Calu3 (cell line): ENCODE data around the gene MEST. TPM values are rescaled to one million over a fixed set of nuclear protein-coding genes. Genes with fewer than 3 reads are reported as not detected.
"Not testable (repeated sequence)": the region's sequence is repeated elsewhere in the genome, so short reads cannot be mapped to it uniquely, and the experiment has no call there.

Source experiments
- BruUV-seq: library from RNA; stranded (reverse); fragments of 400-500 nt; replicated peaks from 2 replicates; lab custom pipeline; 2021; lab: Mats Ljungman, UMichigan
- CTCF ChIA-PET: fragments of 300-600 bp; sonication (Branson Sonifier 250); formaldehyde crosslinking; loops from one replicate; lab custom pipeline; 2022; ENCODE audit warnings: antibody characterized with exemption; lab: Charles Lee
- DNase-seq: peaks from one replicate; pipeline ENCODE4 v3.0.0; 2022
- H3K27ac Mint-ChIP-seq: one replicate; pipeline ENCODE4 v1.8.0; 2022; ENCODE audit warnings: mixed read lengths; ENCODE audit not compliant: unreplicated experiment
- H3K27me3 Mint-ChIP-seq: one replicate; pipeline ENCODE4 v1.8.0; 2022; ENCODE audit warnings: mixed read lengths; ENCODE audit not compliant: unreplicated experiment
- H3K36me3 Mint-ChIP-seq: one replicate; pipeline ENCODE4 v1.8.0; 2022; ENCODE audit warnings: mild to moderate bottlenecking, moderate library complexity, mixed read lengths; ENCODE audit not compliant: insufficient read depth, unreplicated experiment
- H3K4me1 Mint-ChIP-seq: one replicate; pipeline ENCODE4 v1.8.0; 2022; ENCODE audit warnings: mild to moderate bottlenecking, low read depth, mixed read lengths; ENCODE audit not compliant: unreplicated experiment
- H3K4me3 Mint-ChIP-seq: one replicate; pipeline ENCODE4 v1.8.0; 2022; ENCODE audit warnings: mild to moderate bottlenecking, low read depth, moderate library complexity, mixed read lengths; ENCODE audit not compliant: unreplicated experiment
- H3K9me3 Mint-ChIP-seq: one replicate; pipeline ENCODE4 v1.8.0; 2022; ENCODE audit warnings: low read depth, mixed read lengths; ENCODE audit not compliant: unreplicated experiment
- intact Hi-C: fragments of 100-400 bp; cut with micrococcal nuclease; formaldehyde crosslinking; loops from one replicate; pipeline ENCODE4 v1.10.0; 2022; ENCODE audit not compliant: unreplicated experiment
- total RNA-seq: library from RNA; stranded (reverse); gene quantifications from 2 replicates; pipeline ENCODE4 v1.2.3, GENCODE V29; 2022
- TF ChIP-seq, protein P1 (sequence below): fragments of 200-600 bp; IDR thresholded peaks from one replicate; pipeline ENCODE4 v1.8.0; 2022; ENCODE audit warnings: antibody characterized with exemption; ENCODE audit not compliant: unreplicated experiment

MEST gene
- total RNA-seq, 1 experiment from 2014 or later, result 62.6 TPM

DNA sequence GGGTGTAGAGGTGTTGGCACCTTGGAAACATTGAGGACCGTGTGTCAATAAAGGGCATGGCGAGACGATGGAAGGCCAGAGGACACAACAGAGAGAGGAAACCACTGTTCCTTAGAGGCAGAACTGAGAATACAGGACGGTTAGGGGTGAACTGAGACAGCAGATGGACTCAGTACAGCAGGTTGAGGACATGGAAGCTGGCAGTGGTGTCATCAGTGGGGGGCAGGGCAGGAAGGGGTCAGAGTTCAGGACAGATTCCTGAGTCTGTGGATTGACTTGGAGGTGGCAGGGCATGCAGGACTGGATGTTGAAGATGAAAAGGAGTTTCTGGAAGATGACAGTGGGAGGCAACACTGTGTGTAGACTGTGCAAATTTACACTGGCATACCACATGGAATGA, 50.4 kb downstream of the MEST start:
- H3K4me3 Mint-ChIP-seq, H3K36me3 Mint-ChIP-seq, DNase-seq, H3K27me3 Mint-ChIP-seq, CTCF ChIA-PET, H3K27ac Mint-ChIP-seq, H3K9me3 Mint-ChIP-seq, BruUV-seq, intact Hi-C loops, H3K4me1 Mint-ChIP-seq: not testable (repeated sequence)

DNA sequence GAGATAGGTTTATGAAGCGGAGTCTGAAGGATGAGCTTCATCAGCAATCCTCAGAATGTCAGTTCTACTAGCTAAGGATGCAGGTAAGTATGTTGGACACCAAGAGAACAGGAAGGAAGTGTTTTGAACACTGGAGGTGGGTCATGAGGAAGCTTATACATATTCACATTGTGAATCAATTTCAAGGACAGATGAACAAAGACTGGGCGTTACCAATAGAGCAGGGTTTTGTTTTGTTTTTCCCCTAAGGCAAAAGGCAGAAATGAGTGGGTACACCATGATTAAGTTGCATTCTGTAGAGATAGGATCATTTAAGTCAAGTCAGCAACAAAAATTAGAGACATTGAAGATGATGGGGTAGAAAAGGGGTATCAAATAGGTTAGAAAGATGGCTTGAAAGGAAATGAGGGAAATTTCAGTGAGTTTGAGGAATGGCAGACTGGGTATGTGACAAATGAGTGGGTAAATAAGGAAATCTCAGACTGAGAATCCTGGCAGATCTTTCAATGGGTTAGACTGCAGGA, 51.7 kb downstream of the MEST start:
- CTCF ChIA-PET, result interaction anchor here (0.6 kb wide), 1 partner anchor 1320 kb away, joined by 5 read pairs; no protein-coding TSS in a partner anchor
- intact Hi-C loops, result no loop called here
- no peak overlapping the region for H3K27ac Mint-ChIP-seq
- H3K27me3 Mint-ChIP-seq, result no peaks in the 10 kb centered on the region
- H3K9me3 Mint-ChIP-seq, result no peaks in the 10 kb centered on the region
- BruUV-seq, result no TSS peak
- TF ChIP-seq, protein P1, sequence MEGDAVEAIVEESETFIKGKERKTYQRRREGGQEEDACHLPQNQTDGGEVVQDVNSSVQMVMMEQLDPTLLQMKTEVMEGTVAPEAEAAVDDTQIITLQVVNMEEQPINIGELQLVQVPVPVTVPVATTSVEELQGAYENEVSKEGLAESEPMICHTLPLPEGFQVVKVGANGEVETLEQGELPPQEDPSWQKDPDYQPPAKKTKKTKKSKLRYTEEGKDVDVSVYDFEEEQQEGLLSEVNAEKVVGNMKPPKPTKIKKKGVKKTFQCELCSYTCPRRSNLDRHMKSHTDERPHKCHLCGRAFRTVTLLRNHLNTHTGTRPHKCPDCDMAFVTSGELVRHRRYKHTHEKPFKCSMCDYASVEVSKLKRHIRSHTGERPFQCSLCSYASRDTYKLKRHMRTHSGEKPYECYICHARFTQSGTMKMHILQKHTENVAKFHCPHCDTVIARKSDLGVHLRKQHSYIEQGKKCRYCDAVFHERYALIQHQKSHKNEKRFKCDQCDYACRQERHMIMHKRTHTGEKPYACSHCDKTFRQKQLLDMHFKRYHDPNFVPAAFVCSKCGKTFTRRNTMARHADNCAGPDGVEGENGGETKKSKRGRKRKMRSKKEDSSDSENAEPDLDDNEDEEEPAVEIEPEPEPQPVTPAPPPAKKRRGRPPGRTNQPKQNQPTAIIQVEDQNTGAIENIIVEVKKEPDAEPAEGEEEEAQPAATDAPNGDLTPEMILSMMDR, result no peak
- no peaks in the 10 kb centered on the region for H3K36me3 Mint-ChIP-seq
- DNase-seq, result no peak
- H3K4me1 Mint-ChIP-seq, result no peaks in the 10 kb centered on the region
- no peak overlapping the region for H3K4me3 Mint-ChIP-seq

DNA sequence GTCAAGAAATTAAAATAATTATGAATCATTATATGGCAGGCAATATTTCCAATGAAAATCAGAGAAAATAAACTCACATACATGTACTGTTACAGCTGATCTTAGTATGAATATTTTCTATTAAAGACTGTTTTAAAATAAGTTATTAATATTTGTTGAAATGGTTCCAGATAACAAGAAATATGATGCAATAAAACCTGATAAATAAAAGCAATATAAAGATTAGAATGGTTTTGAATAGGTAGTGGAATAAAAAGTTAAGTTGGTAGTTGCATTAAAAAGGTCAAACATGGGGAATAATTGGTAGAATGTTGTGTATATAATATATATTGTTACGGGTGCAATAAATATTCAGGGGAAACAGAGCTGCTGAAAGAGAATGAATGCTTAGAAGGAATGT, 52.5 kb downstream of the MEST start:
- no peaks in the 10 kb centered on the region for H3K27me3 Mint-ChIP-seq
- intact Hi-C loops, result no loop called here
- TF ChIP-seq, protein P1, result no peak
- no TSS peak for BruUV-seq
- no peaks in the 10 kb centered on the region for H3K36me3 Mint-ChIP-seq
- no peak overlapping the region for H3K4me3 Mint-ChIP-seq
- CTCF ChIA-PET, result no interaction called here
- DNase-seq, result no peak
- H3K27ac Mint-ChIP-seq, result no peak overlapping the region
- H3K4me1 Mint-ChIP-seq, result no peaks in the 10 kb centered on the region
- H3K9me3 Mint-ChIP-seq, result no peaks in the 10 kb centered on the region

DNA sequence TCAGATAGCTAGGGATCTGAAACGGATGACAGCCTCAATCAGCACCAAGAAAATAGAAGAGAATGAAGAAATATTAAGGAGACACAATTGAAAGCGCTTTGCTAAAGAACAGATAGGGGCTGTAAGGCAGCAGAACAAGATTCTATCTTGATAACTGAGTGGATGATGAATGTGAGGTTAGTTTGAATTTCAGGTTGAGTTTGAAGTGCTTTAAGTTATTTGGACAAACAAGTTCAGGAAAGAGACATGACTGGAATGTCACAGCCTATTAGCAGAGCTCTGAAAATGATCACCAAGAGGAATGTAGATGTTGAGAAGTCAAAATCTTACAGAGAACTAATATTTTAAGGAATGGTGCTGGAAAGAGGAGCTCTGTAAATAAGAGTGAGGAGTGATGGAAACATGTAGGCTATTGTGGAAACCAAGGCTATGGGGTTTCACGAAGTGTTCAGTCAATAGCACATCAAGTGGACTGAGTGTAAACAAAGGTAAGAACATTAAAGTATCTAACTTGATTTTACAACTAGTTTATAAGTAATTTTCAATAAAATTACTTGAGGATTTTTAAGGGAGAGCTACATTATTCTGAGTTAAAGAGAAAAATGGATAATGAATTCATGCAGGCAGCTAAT, 61.6 kb downstream of the MEST start:
- H3K4me1 Mint-ChIP-seq, result no peaks in the 10 kb centered on the region
- BruUV-seq, result no TSS peak
- CTCF ChIA-PET, result no interaction called here
- TF ChIP-seq, protein P1, result no peak
- H3K36me3 Mint-ChIP-seq, result no peaks in the 10 kb centered on the region
- no peaks in the 10 kb centered on the region for H3K9me3 Mint-ChIP-seq
- DNase-seq, result no peak
- no peak overlapping the region for H3K27ac Mint-ChIP-seq
- intact Hi-C loops, result no loop called here
- H3K4me3 Mint-ChIP-seq, result no peak overlapping the region
- H3K27me3 Mint-ChIP-seq, result no peaks in the 10 kb centered on the region

DNA sequence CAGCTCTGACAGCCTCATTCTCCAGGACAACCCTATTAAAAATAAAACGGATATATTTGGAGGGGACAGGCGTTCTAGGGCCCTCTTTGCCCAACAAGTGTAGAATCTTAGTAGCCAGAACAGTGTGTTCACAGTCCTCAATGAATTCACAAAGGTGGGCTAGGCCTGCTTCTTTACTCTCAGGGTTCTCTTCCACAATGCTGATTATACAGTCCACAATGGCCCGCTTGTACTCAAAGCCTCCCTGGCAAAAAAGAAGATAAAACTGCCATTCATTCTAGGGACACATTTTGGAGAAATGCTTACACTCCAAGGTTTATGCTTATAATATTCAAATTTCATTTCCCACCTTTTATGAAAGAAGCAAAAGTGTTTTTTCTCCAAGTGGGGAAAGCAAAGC, 62.6 kb downstream of the MEST start:
- Mint-ChIP-seq H3K9me3 (no peaks in the 10 kb centered on the region), H3K36me3 (no peaks in the 10 kb centered on the region), H3K4me1 (no peaks in the 10 kb centered on the region), H3K4me3 (no peak overlapping the region), H3K27ac (no peak overlapping the region), H3K27me3 (no peaks in the 10 kb centered on the region)
- CTCF ChIA-PET, result no interaction called here
- no TSS peak for BruUV-seq
- no peak for DNase-seq
- TF ChIP-seq, protein P1, result no peak
- intact Hi-C loops, result no loop called here
